Adipose tissue (tissue), 3 donors: ENCODE data around the gene TARP. TPM values are rescaled to one million over a fixed set of nuclear protein-coding genes. Genes with fewer than 3 reads are reported as not detected.
"Not testable (repeated sequence)": the region's sequence is repeated elsewhere in the genome, so short reads cannot be mapped to it uniquely, and the experiment has no call there.

Experiments used
- H3K27ac ChIP-seq: one replicate; pipeline ENCODE4 v1.5.1; 2013; ENCODE audit warnings: low read depth, low read length
- WGBS, 3 donors: extraction: QIAGEN DNeasy Blood & Tissue Kit; methylation state at CpG; one replicate each; pipeline ENCODE4 v1.1.7; 2013; 5-methylcytosine and 5-hydroxymethylcytosine counted together
- polyA plus RNA-seq, 3 donors: library from polyadenylated mRNA; stranded (reverse); fragments of 200-250 nt; gene quantifications; one replicate each; pipeline ENCODE4 v1.2.3, GENCODE V29; 2013
- donor health status: healthy with polysubstance abuse.
- donor health status: Bipolar disorder and iron deficiency.
- donor health status: healthy.

The TARP gene

GRCh38 chr7:38234759-38235158, 38.7 kb downstream of the TARP start:
- H3K27ac ChIP-seq: not testable (repeated sequence)
- 88 to 95% (median 93%) methylated on average over 11 of the region's 11 CpGs for WGBS, 3 donors

- H3K27ac ChIP-seq: no peak overlapping the region
- WGBS, 3 donors: 47 to 82% (median 62%) methylated on average over 11 of the region's 11 CpGs
These were observed 40.7 kb downstream of the TARP start for GRCh38 chr7:38232502-38233366.

- H3K27ac ChIP-seq: no peak overlapping the region
- WGBS, 3 donors: 82 to 88% (median 85%) methylated on average over 6 of the region's 6 CpGs
These were observed 43.4 kb downstream of the TARP start for GRCh38 chr7:38229884-38230642.

- WGBS, 3 donors: 86 to 94% (median 90%) methylated on average over 6 of the region's 6 CpGs
- no peak overlapping the region for H3K27ac ChIP-seq
These were observed 44.0 kb downstream of the TARP start for GRCh38 chr7:38229386-38229785.

GRCh38 chr7:38224392-38224791, 49.0 kb downstream of the TARP start:
- no peak overlapping the region for H3K27ac ChIP-seq
- WGBS, 3 donors: 76 to 92% (median 82%) methylated on average over 5 of the region's 5 CpGs

- no peak overlapping the region for H3K27ac ChIP-seq
- 89 to 94% (median 89%) methylated on average over 2 of the region's 2 CpGs for WGBS, 3 donors
These were observed 50.1 kb downstream of the TARP start for GRCh38 chr7:38223306-38223705.

GRCh38 chr7:38222481-38223096, 50.8 kb downstream of the TARP start:
- WGBS, 3 donors: 58 to 63% (median 61%) methylated on average over 5 of the region's 5 CpGs
- H3K27ac ChIP-seq: no peak overlapping the region

GRCh38 chr7:38220452-38220851, 53.0 kb downstream of the TARP start:
- no peak overlapping the region for H3K27ac ChIP-seq
- 83 to 89% (median 88%) methylated on average over 3 of the region's 3 CpGs for WGBS, 3 donors

- 81 to 90% (median 83%) methylated on average over 2 of the region's 2 CpGs for WGBS, 3 donors
- no peak overlapping the region for H3K27ac ChIP-seq
These were observed 55.8 kb downstream of the TARP start for GRCh38 chr7:38217672-38218071.

- no peak overlapping the region for H3K27ac ChIP-seq
- 8 to 11% (median 10%) methylated on average over 5 of the region's 5 CpGs for WGBS, 3 donors
These were observed 57.4 kb downstream of the TARP start for GRCh38 chr7:38215735-38216670.

GRCh38 chr7:38215115-38215514, 58.3 kb downstream of the TARP start:
- WGBS, 3 donors: 34 to 67% (median 66%) methylated on average over 1 of the region's 1 CpG
- H3K27ac ChIP-seq: no peak overlapping the region

GRCh38 chr7:38211940-38212339, 61.5 kb downstream of the TARP start:
- WGBS, 3 donors: 47 to 73% (median 49%) methylated on average over 3 of the region's 3 CpGs
- no peak overlapping the region for H3K27ac ChIP-seq

- 86 to 94% (median 92%) methylated on average over 1 of the region's 1 CpG for WGBS, 3 donors
- H3K27ac ChIP-seq: no peak overlapping the region
These were observed 62.0 kb downstream of the TARP start for GRCh38 chr7:38211486-38211885.

Other genes starting within 250 kb of the TARP start
- 10 to 100 TPM; 14.8 to 47.0 (median 31.3) TPM for gene STARD3NL, start 95.4 kb downstream of the TARP start, polyA plus RNA-seq